HepG2 (cell line): ENCODE measurements around the gene NRSN2. TPM values are rescaled to one million over a fixed set of nuclear protein-coding genes. Genes with fewer than 3 reads are reported as not detected.
A peak's percentile ranks its signal among the peaks of the same experiment; 100 is the strongest.

Source experiments
- ARHGAP35 ChIP-seq: sonication (generic); formaldehyde crosslinking; IDR thresholded peaks from 2 replicates; pipeline ENCODE4 v1.9.0; 2022; ENCODE audit warnings: mild to moderate bottlenecking, inconsistent platforms, moderate library complexity, missing genetic modification reagents, borderline replicate concordance
- GATAD1 ChIP-seq: IDR thresholded peaks from 2 replicates; pipeline ENCODE4 v1.6.1; 2016; ENCODE audit warnings: missing genetic modification reagents, missing compliant biosample characterization
- MIXL1 ChIP-seq: IDR thresholded peaks from 2 replicates; pipeline ENCODE4 v1.6.1; 2016
- MTA1 ChIP-seq: sonication (generic); formaldehyde crosslinking; IDR thresholded peaks from 2 replicates; pipeline ENCODE4 v1.4.0; 2020; ENCODE audit warnings: missing genetic modification reagents, mild to moderate bottlenecking, borderline replicate concordance
- POLR2G ChIP-seq: fragments of 200-400 bp; formaldehyde crosslinking; IDR thresholded peaks from 2 replicates; pipeline ENCODE4 v1.6.1; 2018; ENCODE audit warnings: mild to moderate bottlenecking, low read depth, low read length, moderate library complexity
- REXO4 ChIP-seq: sonication (generic); formaldehyde crosslinking; IDR thresholded peaks from 2 replicates; pipeline ENCODE4 v1.8.0; 2022; ENCODE audit warnings: missing genetic modification reagents, mild to moderate bottlenecking, borderline replicate concordance
- SALL1 ChIP-seq: sonication (generic); formaldehyde crosslinking; IDR thresholded peaks from 2 replicates; pipeline ENCODE4 v1.8.0; 2022; ENCODE audit warnings: mild to moderate bottlenecking, missing genetic modification reagents
- SIN3B ChIP-seq: fragments of 150-350 bp; IDR thresholded peaks from 2 replicates; pipeline ENCODE4 v1.6.1; 2014; ENCODE audit warnings: low read length
- SNRNP70 ChIP-seq: fragments of 200-400 bp; formaldehyde crosslinking; IDR thresholded peaks from 2 replicates; pipeline ENCODE4 v1.6.1; 2017; ENCODE audit warnings: mild to moderate bottlenecking, low read depth, low read length, moderate library complexity
- TP53 ChIP-seq: sonication (generic); formaldehyde crosslinking; conservative IDR thresholded peaks from 2 replicates; pipeline ENCODE4 v1.4.0; 2020; ENCODE audit warnings: missing genetic modification reagents
- XBP1 ChIP-seq: sonication (generic); formaldehyde crosslinking; IDR thresholded peaks from 2 replicates; pipeline ENCODE4 v1.5.0; 2020; ENCODE audit warnings: missing genetic modification reagents
- ZBTB26 ChIP-seq: IDR thresholded peaks from 2 replicates; pipeline ENCODE4 v1.6.1; 2016; ENCODE audit warnings: missing compliant biosample characterization, missing genetic modification reagents, borderline replicate concordance
- ZFP82 ChIP-seq: sonication (generic); formaldehyde crosslinking; IDR thresholded peaks from 2 replicates; pipeline ENCODE4 v1.5.1; 2020; ENCODE audit warnings: mild to moderate bottlenecking, missing genetic modification reagents, borderline replicate concordance
- ZMYM2 ChIP-seq: sonication (generic); formaldehyde crosslinking; IDR thresholded peaks from 2 replicates; pipeline ENCODE4 v1.8.0; 2022; ENCODE audit warnings: mild to moderate bottlenecking, missing genetic modification reagents
- ZNF784 ChIP-seq: sonication (generic); formaldehyde crosslinking; IDR thresholded peaks from 2 replicates; pipeline ENCODE4 v1.5.1; 2020; ENCODE audit warnings: missing genetic modification reagents, mild to moderate bottlenecking, borderline replicate concordance
- polyA plus RNA-seq, 8 experiments: library from polyadenylated mRNA; depleted of rRNA in 3 of 8; stranded (reverse) in 7 of 8; unstranded in 1 of 8; fragments of >200 nt; fragmentation: Illumina TruSeq in 4 of 8; extraction: Trizol in 4 of 8; gene quantifications; 2 replicates each; pipeline versions ENCODE4 v1.2.1 to v1.2.3, GENCODE V29; 2011 to 2016; ENCODE audit warnings: low read depth in 4 of 8, missing spikeins in 1 of 8, mixed read lengths in 1 of 8; ENCODE audit not compliant: insufficient read depth in 1 of 8
- total RNA-seq, 5 experiments: library from RNA; depleted of rRNA; stranded (reverse); fragments of >200 nt; fragmentation: Illumina TruSeq; extraction: Trizol; gene quantifications; 2 replicates each; pipeline ENCODE4 v1.2.3, GENCODE V29; 2016; ENCODE audit warnings: low read depth in 1 of 5
- TF ChIP-seq, protein P1 (sequence below): sonication (generic); formaldehyde crosslinking; IDR thresholded peaks from 2 replicates; pipeline ENCODE4 v1.4.0; 2020; ENCODE audit warnings: missing genetic modification reagents
- TF ChIP-seq, protein P2 (sequence below), 2 experiments: sonication (generic) in 1 of 2; formaldehyde crosslinking in 1 of 2; IDR thresholded peaks; 2 replicates each; pipeline versions ENCODE4 v1.4.0 to v1.6.1; 2018 to 2020; ENCODE audit warnings: missing genetic modification reagents in 2 of 2, borderline replicate concordance in 1 of 2, low read depth in 1 of 2, mild to moderate bottlenecking in 1 of 2, missing biosample characterization in 1 of 2

Gene NRSN2
- total and polyA plus RNA-seq, 2 of the 13 experiments (the other 11 are each of a cell fraction or from before 2014, with no cell fraction given) = 32.3 to 49.4 TPM

- TF ChIP-seq SALL1 (CRISPR knock-in tag) (no peak), TP53 (0 out of 2 replicates have a peak, but pooled peaks have one; percentile 74), REXO4 (no peak), ZNF784 (CRISPR knock-in tag) (no peak), XBP1 (CRISPR knock-in tag) (no peak), MTA1 (CRISPR knock-in tag) (no peak), ZMYM2 (CRISPR knock-in tag) (no peak), POLR2G (no peak), ARHGAP35 (no peak), SIN3B (no peak), GATAD1 (CRISPR knock-in tag) (no peak), ZBTB26 (CRISPR knock-in tag) (no peak), SNRNP70 (no peak), ZFP82 (CRISPR knock-in tag) (no peak), MIXL1 (CRISPR knock-in tag) (no peak)
- TF ChIP-seq, protein P1, sequence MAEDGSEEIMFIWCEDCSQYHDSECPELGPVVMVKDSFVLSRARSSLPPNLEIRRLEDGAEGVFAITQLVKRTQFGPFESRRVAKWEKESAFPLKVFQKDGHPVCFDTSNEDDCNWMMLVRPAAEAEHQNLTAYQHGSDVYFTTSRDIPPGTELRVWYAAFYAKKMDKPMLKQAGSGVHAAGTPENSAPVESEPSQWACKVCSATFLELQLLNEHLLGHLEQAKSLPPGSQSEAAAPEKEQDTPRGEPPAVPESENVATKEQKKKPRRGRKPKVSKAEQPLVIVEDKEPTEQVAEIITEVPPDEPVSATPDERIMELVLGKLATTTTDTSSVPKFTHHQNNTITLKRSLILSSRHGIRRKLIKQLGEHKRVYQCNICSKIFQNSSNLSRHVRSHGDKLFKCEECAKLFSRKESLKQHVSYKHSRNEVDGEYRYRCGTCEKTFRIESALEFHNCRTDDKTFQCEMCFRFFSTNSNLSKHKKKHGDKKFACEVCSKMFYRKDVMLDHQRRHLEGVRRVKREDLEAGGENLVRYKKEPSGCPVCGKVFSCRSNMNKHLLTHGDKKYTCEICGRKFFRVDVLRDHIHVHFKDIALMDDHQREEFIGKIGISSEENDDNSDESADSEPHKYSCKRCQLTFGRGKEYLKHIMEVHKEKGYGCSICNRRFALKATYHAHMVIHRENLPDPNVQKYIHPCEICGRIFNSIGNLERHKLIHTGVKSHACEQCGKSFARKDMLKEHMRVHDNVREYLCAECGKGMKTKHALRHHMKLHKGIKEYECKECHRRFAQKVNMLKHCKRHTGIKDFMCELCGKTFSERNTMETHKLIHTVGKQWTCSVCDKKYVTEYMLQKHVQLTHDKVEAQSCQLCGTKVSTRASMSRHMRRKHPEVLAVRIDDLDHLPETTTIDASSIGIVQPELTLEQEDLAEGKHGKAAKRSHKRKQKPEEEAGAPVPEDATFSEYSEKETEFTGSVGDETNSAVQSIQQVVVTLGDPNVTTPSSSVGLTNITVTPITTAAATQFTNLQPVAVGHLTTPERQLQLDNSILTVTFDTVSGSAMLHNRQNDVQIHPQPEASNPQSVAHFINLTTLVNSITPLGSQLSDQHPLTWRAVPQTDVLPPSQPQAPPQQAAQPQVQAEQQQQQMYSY (CRISPR knock-in tag) = no peak
- TF ChIP-seq, protein P2, sequence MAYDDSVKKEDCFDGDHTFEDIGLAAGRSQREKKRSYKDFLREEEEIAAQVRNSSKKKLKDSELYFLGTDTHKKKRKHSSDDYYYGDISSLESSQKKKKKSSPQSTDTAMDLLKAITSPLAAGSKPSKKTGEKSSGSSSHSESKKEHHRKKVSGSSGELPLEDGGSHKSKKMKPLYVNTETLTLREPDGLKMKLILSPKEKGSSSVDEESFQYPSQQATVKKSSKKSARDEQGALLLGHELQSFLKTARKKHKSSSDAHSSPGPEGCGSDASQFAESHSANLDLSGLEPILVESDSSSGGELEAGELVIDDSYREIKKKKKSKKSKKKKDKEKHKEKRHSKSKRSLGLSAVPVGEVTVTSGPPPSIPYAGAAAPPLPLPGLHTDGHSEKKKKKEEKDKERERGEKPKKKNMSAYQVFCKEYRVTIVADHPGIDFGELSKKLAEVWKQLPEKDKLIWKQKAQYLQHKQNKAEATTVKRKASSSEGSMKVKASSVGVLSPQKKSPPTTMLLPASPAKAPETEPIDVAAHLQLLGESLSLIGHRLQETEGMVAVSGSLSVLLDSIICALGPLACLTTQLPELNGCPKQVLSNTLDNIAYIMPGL (CRISPR knock-in tag; IDR thresholded peaks at IDR 0.05; ENCODE audit: borderline replicate concordance in 1 of 2, low read depth in 1 of 2) = 0 out of 4 replicates have a peak, but pooled peaks of 1 of the 2 experiments have one; percentile 26
These were observed 37.5 kb upstream of the NRSN2 start (continued) for GRCh38 chr20:309306-309840.
